Endothelial cell of hepatic sinusoid (primary cell): ENCODE measurements around the gene TEF.

Experiments used
- in situ Hi-C: cut with HindIII; loops from 2 replicates; pipeline ENCODE4 v1.10.0; 2017; ENCODE audit warnings: low sequenced_read_pairs

The TEF gene

DNA sequence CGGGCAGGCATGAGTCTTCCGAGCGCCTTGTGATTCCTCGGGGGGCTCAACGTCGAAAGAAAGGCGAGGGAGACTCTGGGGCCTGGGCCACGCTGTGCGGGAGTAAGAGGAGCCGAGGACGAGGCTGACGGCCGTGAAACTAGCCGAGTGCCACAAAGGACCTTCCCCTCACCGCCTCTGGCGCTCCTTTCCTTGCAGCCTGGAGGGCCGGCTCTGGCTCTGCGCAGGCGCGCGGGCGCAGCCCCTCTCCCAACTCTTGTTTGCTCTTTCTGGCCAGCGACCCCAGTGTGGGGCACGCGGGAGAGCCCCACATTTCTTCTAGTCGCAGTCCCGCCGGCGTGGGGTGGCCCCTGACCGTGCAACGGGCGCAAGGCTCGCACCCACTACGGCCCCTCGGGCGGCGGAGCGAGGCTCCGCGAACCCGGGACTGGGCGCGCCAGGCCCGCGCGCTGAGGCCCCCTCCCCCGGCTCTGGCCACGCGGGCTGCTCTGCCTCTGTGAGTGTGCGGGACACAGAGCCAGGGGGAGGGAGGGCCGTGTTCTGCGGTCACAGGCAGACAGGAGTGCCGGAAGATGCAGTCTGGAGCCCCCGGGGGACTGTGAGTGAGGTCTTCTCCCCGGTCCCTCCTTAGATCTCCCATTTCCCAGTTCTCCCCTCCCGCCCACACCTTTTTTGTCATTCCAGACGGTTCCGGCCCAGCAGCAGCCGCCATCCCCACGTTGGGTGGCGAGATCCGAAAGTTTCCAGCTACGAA lies 65.9 kb downstream of the TEF start:
- in situ Hi-C loops, result loop anchor here (5.0 kb wide), 1 partner anchor 65 kb away; no protein-coding TSS in a partner anchor

DNA sequence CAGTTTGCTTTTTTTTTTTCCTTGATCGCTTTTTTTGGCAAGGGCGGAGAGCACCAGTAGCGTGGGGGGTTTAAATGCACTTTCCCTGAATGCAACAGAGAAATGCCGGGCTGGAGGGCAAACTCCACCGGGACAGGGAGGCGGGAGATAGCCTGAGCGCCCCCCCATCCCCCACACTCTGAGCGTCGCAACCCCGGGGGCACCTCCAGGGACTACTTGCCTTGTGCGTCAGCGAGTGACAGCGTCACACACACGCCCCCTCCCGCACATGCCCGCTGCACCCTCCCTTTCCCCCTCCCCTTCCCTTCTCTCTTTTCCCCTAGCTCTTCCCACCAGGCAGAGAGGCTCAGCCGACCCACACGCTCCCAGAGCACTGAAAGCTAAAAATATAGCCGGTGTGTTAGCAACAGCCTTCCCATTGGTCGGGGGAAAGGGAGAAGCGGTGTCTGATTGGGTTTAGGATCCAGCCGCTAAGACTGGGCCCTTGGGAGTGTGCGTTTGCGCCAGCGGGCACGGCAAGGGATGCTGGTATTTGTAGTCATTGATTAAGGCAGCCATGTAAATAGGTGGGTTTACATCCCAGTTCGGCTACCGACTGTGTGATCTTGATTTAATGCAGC lies 66.6 kb downstream of the TEF start:
- in situ Hi-C loops, result loop anchor here (5.0 kb wide), 1 partner anchor 64 kb away; no protein-coding TSS in a partner anchor
